HG02870 (cell line): ENCODE data around the gene CMTM4.
"Not testable (repeated sequence)": the region's sequence is repeated elsewhere in the genome, so short reads cannot be mapped to it uniquely, and the experiment has no call there.

Source experiments
- ATAC-seq: cut with Tn5 transposase; IDR thresholded peaks from one replicate; pipeline ENCODE4 v1.9.1; 2021; ENCODE audit warnings: mild to moderate bottlenecking, moderate library complexity; ENCODE audit not compliant: unreplicated experiment

Gene CMTM4

DNA sequence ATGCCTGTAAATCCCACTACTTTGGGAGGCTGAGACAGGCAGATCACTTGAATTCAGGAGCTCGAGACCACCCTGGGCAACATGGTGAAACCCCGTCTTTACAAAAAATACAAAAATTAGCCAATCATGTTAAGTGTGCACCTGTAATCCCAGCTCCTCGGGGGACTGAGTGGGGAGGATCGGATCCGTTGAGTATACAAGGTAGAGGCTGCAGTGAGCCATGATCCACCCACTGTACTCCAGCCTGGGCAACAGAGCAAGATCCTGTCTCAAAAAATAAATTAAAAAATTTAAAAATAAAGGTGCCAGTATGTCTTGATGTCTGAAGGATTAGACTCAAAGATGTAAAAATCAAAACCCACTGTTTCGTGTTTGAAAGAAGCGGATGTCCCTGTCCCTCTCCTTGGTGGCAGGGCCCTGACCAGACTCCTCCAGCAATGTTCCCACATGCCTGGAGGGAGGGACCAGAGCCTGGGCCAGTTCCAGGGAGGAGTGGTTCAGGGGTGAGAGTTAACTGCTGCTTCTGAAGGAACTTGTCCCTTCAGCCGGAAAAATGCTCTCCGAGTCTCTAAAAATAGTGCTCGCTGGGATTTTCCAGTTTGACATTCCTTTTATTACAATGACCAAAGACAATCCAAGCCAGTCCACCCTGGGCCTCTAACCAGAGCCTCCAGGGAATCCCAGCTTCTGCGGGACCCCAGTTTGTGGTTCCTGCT lies 9.4 kb upstream of the CMTM4 start:
- no peak for ATAC-seq

DNA sequence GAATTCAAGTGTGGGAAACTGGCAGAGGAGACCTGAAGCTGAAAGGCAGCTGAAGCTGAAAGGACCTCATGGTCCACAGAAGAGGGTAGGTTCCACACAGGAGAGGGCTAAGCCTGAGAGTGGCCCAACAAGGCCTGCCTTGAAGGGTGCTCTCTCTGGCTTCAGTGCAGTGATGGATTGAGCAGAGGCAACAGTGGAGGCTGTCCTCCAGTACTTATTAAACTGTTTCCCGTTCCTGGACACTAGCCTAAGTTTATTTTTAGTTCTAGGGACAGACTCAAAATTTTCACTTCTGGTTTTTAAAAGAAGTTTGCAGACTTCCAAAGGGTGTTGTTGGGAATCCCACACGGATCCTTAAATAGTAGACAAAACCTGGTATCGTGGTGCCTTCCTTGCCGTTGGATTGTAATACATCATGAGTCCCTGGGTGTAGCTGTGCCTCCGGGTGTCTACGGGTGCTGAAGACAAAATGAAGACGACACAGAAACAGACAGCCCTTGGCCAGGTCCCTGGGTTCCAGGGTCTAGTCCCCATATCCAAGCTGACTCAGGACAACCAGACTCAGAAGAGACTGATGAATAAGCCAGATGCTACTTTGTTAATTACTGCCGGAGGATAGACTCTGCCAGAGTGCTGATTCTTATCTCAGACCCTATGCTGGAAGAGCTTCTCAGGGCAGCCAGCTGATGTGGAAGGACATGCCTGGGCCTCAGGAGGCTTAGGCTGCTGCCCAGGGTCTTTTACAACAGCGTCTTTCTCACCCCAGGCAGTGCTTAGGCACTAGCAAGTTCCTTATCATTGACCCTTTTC lies 7.1 kb upstream of the CMTM4 start:
- no peak for ATAC-seq

DNA sequence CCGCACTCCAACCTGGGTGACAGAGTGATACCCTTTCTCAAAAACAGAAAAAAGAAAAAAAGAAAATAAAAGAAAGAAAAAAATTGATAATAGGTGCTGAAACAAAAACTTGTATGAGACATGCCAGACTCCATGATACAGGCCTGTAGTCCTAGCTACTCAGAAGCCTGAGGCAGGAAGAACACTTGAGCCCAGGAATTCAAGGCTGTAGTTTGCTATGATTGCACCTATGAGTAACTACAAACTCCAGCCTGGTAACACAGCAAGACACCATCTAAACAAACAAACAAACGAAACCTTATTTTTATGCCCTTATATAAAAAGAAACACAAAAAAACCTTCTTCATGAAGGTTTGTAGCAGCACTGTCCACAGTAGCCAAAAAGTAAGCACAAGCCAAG lies 5.0 kb upstream of the CMTM4 start:
- ATAC-seq, result no peak

DNA sequence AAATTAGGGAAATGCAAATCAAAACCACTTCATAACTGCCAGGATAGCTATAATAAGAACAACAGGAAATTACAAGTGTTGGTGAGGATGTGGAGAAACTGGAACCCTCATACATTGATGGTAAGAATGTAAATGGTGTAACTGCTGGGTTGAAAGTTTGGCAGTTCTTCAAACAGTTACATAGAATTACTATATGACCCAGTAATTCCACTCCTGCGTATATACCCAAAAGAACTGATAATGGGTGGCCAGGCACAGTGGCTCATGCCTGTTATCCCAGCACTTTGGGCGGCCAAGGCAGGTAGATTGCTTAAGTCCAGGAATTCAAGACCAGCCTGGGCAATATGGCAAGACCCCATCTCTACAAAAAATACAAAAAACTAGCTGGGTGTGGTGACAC lies 4.5 kb upstream of the CMTM4 start:
- ATAC-seq, result no peak

DNA sequence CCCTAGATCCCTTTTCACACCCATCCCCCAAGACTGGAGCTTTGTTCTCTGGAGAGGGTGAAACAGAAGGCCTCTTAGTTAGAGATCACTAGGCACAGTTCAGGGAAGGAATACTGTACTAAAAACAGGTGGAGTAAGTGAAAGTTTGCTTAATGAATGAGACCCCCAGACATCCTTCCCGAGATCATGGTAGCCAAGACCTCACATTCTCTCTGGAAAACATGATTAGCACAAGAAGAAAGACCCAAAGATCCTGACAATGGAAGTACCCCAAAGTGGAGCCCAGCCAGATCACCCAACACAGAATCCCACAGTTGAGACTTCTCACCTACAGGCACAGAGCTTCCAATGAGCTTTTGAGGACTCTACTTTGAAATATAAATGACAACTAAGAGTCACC lies 3.4 kb upstream of the CMTM4 start:
- ATAC-seq, result no peak

DNA sequence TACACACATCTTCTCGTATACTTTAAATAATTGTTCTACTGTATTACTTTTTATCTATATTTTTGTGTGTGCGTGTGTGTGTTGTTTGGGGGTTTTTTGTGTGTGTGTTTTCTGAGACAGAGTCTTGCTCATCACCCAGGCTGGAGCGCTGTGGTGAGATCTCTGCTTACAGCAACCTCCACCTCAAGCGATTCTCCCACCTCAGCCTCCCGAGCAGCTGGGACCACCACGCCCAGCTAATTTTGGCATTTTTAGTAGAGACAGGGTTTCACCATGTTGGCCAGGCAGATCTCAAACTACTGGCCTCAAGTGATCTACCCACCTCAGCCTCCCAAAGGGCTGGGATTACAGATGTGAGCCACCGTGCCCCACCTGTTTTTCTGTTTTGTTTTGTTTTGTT lies 1.5 kb upstream of the CMTM4 start:
- no peak for ATAC-seq

DNA sequence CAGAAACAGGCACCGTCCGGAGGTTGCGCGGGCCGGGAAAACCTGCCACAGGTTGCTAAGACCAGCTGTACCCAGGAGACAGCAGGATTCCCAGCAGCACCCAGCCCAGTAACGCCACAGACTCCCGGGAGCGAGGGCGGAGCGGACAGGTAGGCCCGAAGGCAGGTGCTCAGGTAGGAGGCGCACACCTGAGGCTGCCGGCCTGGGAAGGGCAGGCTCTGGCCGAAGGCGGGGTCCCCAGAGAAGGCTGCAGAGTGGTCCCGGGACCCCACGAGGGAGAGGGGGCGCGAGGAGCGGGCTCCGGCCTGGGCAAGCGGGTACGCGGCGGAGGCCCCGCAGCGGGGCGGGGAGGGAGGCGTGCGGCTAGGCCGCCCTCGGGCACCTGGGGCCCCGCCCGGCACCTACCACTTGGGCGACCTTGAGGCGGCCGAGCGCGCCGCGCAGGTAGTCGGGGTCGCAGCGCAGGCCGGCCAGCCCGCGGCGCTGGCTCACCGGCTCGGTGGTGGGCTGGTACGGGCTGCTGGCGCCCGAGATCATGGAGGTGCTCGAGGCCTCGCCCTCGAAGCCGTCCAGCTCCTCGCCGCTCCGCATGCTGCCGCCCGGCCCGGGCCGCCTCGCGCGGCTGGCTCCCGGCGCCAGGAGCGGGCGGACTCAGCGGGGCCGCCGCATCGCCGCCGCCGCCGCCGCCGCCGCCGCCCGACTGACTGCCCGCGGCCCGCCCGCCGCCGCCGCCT lies 441 bp downstream of the CMTM4 start:
- ATAC-seq, result no peak

DNA sequence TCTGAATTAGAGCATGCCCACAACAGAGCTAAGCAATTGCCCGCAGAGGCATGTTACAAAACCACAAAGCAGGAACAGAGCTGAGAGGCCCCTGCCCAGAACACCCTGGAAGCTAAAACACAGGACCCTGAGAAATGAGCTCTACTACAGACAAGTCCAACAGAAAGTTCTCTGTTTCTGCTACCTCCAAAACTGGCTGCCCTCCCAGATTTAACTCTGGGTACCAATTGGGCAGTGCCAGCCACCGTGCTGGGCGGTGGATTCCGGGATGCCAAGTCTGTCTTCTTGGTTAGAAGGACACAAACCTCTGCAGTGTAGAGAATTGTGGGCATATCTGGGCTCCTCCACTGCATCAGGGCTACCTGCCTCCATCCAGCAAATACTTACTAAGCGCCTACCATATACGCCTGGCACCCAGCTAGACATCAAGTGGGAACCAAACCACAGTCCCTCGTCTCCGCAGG lies 1.0 kb downstream of the CMTM4 start:
- no peak for ATAC-seq

DNA sequence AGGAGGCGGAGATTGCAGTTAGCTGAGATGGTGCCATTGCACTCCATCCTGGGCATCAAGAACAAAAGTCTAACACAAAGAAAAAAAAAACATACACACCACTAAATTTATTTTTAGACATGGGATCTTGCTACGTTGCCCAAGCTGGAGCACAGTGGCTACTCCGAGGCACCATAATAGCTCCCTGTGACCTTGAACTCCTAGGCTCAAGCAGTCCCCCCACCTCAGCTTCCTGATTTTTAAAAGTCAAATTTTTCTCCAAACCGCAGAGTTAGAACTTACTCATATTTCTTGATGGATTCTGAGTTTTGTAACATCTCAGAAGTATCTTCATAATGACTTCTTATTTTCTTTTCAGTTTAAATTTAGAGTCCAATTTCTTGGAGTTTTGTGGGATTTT lies 3.4 kb downstream of the CMTM4 start:
- ATAC-seq, result no peak

DNA sequence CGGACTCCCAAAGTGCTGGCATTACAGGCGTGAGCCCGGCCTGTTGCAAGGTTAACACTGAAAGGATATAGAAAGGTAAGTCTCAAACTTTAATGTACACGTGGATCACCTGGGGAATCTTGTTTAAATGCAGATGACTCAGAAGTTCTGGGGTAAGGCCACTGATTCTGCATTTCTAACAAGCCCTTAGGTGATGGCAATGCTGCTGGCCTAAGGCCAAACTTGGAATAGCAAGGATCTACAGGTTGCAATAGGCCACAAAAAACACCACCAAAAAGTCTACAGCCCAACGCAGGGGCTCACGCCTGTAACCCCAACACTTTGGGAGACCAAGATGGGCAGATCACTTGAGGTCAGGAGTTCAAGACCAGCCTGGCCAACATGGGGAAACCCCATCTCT lies 4.2 kb downstream of the CMTM4 start:
- no peak for ATAC-seq

DNA sequence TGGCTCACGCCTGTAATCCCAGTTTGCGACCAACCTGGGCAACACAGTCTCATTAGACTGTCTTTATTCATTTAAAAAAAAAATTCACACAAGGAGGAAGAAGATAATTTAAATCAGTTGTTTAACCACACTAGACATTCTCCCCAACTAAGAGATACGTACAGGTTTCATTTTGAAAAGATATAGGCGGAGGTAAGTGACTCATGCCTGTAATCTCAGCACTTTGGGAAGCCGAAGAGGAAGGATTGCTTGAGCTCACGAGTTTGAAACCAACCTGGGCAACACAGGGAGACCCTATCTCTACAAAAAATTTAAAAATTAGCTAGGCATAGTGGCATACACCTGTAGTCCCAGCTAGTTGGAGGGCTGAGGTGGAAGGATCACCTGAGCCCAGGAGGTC lies 5.3 kb downstream of the CMTM4 start:
- no peak for ATAC-seq

DNA sequence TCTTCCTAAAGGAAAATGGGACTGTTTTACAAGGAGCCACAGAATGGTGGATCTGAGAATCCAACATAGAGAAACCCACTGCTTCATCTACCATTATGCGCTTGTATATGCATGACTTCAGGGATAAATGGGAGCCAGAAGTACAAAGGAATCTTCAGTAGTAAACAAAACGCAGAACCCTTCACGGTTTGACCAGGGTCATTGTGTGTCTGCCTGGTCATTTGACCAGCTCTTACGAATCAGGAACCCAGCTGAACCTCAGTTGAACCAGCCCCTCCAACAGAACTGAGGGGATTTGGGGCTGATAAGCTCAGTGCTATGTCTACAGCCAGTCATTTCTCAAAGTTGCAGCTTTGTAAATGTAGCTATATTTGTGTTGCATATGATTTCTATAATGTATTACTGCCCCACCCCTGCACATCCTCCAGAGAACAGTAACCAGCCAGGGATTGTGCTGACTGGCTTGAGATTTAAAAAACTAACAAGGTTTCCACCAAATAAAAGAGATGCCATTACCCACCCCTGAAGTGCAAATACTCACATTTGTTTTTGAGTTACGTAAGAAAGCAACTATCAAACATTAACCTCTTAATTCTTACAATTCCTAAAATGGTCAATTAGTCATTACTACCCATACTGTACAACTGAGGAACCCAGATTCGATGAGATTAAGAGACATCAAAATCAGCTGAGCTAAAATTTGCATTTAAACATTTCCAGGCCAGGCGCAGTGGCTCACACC lies 6.3 kb downstream of the CMTM4 start:
- ATAC-seq, result no peak

DNA sequence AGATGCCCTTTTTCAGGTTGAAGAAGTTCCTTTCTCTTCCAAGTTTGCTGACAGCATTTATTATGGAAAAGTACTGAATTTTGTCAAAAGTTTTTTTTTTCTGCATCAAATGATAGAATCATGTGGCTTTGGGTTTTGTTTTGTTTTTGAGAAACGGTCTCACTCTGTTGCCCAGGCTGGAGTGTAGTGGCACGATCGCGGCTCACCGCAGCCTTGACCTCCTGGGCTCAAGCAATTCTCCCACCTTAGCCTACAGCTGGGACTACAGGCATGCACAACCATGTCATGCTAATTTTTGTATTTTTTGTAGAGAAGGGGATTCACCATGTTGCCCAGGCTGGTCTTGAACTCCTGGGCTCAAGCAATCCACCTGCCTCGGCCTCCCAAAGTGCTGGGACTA lies 7.3 kb downstream of the CMTM4 start:
- no peak for ATAC-seq

DNA sequence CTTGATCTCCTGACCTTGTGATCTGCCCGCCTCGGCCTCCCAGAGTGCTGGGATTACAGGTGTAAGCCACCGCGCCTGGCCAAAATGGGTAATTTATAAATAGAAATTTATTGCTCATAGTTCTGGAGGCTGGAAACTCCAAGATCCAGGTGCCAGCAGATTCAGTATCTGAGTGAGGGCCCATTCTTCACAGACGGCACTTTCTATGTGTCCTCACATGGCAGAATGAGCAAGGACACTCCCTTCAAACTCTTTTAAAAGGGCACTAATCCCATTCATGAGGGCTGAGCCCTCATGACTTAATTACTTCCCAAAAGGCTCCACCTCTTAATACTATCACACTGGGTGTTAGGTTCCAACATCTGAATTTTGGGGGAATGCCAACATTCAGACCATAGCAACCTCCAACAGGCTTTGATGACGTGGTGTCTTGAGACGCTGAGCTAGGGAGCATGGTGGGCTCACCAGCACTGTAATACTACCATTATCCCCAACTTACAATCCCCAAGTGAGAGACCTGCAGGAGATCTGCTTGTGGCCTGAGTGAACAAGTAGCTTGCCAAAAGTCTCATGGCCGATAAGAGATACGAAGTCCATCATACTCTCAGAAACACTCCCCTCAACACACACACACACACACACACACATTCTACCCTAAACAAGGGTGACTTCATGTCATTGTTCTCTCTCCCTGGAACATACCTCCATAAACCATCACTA lies 8.5 kb downstream of the CMTM4 start:
- no peak for ATAC-seq

DNA sequence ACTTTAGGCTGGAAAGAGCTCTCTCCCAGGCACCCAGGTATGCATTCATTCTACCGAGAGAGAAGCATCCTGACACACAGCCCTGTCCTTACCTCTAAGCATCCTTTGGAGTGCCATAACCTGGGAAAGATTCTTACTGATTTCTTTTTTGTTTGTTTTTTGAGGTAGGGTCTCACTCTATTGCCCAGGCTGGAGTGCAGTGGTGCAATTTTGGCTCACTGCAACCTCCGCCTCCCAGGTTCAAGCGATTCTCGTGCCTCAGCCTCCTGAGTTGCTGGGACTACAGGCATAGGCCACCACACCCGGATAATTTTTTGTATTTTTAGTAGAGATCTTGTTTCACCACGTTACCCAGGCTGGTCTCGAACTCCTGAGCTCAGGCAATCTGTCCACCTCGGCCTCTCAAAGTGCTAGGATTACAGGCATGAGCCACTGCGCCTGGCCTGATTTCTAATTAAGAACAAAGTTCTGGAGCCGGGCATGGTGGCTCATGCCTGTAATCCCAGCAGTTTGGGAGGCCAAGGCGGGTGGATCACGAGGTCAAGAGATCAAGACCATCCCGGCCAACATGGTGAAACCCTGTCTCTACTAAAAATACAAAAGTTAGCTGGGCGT lies 10.9 kb downstream of the CMTM4 start:
- not testable (repeated sequence) for ATAC-seq

DNA sequence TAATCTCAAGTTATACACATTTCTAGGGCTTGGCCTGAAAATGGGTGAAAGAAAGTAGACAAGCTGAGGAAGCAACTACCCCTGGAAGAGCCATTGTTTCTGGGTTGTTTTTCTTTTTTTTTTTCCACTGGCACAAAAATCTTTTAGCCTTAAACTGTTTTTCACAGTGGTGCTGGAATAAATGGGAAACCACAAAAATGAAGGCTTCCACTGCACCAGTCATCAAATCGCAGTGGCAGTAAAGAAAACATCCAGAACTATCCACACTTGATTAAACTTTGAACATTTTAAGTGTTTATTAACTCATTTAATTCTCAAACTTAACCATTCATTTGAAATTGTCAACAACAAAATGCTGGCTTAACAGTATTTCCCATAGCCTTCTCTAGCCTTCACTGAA lies 14.3 kb downstream of the CMTM4 start:
- no peak for ATAC-seq

DNA sequence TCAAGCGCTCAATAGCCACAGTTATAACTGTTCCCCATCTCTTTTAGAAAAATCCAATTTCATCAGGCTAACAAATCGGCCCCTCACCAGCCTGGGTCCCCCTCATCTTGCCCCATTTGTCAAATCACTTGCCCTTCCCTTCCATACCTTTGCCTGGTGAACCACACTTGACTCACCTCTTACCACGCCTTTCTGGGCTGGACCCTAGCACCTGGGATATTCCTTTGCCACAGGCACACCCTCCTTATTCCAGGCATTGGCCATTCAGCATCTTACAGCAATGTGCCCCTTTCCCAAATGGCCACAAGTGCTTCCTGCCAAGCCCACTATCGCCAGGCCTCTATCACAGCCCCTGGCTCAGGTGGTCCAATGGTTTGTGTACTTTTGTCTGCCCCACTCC lies 14.9 kb downstream of the CMTM4 start:
- no peak for ATAC-seq

DNA sequence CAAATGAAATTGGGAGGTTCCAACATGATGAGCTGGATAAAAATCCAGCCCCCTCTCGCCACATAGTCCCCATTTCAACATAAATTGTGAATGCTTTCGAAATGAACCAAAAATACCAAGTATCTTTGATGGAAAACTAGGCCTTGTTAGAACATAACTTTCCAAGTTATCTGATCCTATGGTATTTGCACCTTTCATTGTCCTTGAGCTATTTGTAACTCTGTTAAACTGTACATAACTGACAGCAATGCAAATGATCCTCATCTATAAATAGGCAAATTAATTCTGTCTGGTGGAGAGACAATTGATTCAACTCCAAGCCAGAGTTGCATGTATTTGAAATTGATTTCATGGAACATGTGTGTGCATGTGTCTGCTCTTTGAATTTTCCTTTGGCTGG lies 18.2 kb downstream of the CMTM4 start:
- no peak for ATAC-seq

DNA sequence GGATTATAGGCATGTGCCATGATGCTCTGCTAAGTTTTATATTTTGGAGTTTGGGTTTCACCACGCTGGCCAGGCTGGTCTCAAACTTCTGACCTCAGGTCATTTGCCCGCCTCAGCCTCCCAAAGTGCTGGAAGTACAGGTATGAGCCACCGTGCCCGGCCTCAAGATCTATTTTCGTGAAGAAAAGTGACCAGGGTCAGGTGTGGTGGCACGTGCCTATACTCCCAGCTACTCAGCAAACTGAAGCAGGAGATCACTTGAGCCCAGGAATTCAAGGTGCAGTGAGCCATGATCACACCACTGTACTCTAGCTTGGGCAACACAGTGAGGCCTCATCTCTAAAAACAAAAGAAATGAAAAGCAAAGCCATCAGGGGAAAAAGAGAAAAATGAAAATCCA lies 18.7 kb downstream of the CMTM4 start:
- ATAC-seq, result no peak

DNA sequence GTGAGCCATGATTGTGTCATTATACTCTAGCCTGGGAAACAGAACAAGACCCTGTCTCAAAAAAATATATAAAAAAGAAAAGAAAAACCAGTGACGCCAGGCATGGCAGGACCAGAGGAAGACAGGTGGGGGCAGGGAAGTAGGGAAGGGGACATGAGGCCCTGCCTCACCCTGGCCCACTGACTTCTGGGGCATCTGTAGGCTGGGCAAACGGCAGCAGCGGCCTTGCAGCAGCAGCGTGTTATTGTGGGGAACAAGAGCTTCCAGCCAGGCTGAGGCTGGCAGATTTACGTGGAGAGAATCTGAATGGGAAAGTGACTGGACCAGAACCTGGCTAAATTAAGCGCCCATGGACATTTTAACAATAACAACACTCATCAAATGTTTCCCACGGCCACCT lies 19.4 kb downstream of the CMTM4 start:
- ATAC-seq, result no peak
